Liver (tissue), 3 donors: ENCODE results near the gene ADAM11.

Source experiments
- ATF3 ChIP-seq: IDR thresholded peaks from 2 replicates; pipeline ENCODE4 v1.6.1; 2016; ENCODE audit warnings: antibody characterized with exemption
- EGR1 ChIP-seq, 2 donors: IDR thresholded peaks; 2 replicates each; pipeline ENCODE4 v1.6.1; 2016 to 2018; ENCODE audit warnings: antibody characterized with exemption in 2 of 2, low read depth in 2 of 2
- GABPA ChIP-seq, 2 donors: IDR thresholded peaks in 1 of 2; conservative IDR thresholded peaks in 1 of 2; 2 replicates each; pipeline ENCODE4 v1.6.1; 2016; ENCODE audit warnings: antibody characterized with exemption in 2 of 2, mild to moderate bottlenecking in 1 of 2, moderate library complexity in 1 of 2
- HNF4G ChIP-seq: IDR thresholded peaks from 2 replicates; pipeline ENCODE4 v1.6.1; 2016; ENCODE audit warnings: antibody characterized with exemption
- JUND ChIP-seq, 2 donors: IDR thresholded peaks; 2 replicates each; pipeline ENCODE4 v1.6.1; 2016; ENCODE audit warnings: antibody characterized with exemption in 2 of 2
- NR2F2 ChIP-seq: IDR thresholded peaks from 2 replicates; pipeline ENCODE4 v1.6.1; 2016; ENCODE audit warnings: antibody characterized with exemption
- REST ChIP-seq: IDR thresholded peaks from 2 replicates; pipeline ENCODE4 v1.6.1; 2016; ENCODE audit warnings: antibody characterized with exemption, mild to moderate bottlenecking
- RXRA ChIP-seq, 2 donors: IDR thresholded peaks; 2 replicates each; pipeline ENCODE4 v1.6.1; 2017 to 2018; ENCODE audit warnings: antibody characterized with exemption in 2 of 2, mild to moderate bottlenecking in 1 of 2
- SP1 ChIP-seq: IDR thresholded peaks from 2 replicates; pipeline ENCODE4 v1.6.1; 2018; ENCODE audit warnings: antibody characterized with exemption, mild to moderate bottlenecking
- TAF1 ChIP-seq: conservative IDR thresholded peaks from 2 replicates; pipeline ENCODE4 v1.6.1; 2016; ENCODE audit warnings: antibody characterized with exemption, mild to moderate bottlenecking
- YY1 ChIP-seq: IDR thresholded peaks from 2 replicates; pipeline ENCODE4 v1.6.1; 2016; ENCODE audit warnings: antibody characterized with exemption, mild to moderate bottlenecking
- TF ChIP-seq, protein P1 (sequence below): fragments of 150-350 bp; IDR thresholded peaks from 2 replicates; pipeline ENCODE4 v1.5.1; 2017; ENCODE audit warnings: improper control_type of control experiment, low read depth, low read length; ENCODE audit not compliant: missing input control
- TF ChIP-seq, protein P2 (sequence below): IDR thresholded peaks from 2 replicates; pipeline ENCODE4 v1.6.1; 2016; ENCODE audit warnings: antibody characterized with exemption
- TF ChIP-seq, protein P3 (sequence below): IDR thresholded peaks from 2 replicates; pipeline ENCODE4 v1.6.1; 2016; ENCODE audit warnings: antibody characterized with exemption
- donor health status: healthy.
- donor health status: healthy.

DNA sequence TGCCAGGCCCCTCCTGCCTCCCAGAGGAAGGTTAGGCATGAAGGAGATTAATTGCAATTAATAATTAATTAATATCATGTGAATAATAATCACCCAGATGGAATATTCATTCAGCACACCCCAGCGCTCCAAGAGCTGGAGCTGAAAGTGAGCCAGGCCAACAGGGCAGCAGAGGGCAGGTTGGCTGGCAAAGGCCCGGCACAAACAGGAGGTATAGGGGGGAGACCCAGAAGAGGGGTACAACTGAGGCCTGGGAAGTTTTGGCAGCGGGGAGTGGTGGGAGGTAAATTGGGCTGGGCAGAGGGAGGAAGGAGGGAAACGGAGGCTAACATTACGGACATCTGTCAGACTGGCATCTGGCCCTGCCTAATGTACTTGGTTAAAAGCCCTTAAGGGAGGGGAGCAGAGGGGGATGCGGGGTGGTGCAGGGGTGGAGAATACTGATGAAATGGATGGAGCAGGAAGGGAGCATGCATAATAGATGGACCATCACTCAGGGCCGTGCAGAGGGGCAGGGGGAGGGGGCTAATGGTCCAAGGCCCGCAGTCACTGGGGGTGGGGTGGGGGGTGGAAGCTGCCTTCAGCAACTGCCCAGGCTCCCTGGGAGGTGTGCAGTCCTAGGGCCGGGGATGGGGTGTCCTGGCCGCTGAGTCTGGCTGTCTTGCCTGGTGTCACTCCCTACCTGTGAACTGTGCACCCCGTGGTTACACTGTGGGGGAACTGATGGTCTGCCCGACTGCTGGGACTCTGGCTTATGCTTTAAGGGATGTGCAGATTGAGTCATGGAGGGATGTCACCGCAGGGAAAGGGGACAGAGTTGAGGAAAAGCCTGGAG is 1.9 kb downstream of the ADAM11 start:
- TF ChIP-seq, protein P1, sequence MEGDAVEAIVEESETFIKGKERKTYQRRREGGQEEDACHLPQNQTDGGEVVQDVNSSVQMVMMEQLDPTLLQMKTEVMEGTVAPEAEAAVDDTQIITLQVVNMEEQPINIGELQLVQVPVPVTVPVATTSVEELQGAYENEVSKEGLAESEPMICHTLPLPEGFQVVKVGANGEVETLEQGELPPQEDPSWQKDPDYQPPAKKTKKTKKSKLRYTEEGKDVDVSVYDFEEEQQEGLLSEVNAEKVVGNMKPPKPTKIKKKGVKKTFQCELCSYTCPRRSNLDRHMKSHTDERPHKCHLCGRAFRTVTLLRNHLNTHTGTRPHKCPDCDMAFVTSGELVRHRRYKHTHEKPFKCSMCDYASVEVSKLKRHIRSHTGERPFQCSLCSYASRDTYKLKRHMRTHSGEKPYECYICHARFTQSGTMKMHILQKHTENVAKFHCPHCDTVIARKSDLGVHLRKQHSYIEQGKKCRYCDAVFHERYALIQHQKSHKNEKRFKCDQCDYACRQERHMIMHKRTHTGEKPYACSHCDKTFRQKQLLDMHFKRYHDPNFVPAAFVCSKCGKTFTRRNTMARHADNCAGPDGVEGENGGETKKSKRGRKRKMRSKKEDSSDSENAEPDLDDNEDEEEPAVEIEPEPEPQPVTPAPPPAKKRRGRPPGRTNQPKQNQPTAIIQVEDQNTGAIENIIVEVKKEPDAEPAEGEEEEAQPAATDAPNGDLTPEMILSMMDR = no peak
- TF ChIP-seq SP1 (no peak), HNF4G (no peak), TAF1 (no peak), ATF3 (no peak), GABPA (IDR thresholded peaks at IDR 0.05 in 1 of 2, conservative IDR thresholded peaks at IDR 0.05 in 1 of 2) (no peak), JUND (IDR thresholded peaks at IDR 0.05) (no peak), YY1 (no peak), NR2F2 (no peak), REST (no peak), EGR1 (IDR thresholded peaks at IDR 0.05; ENCODE audit: low read depth in 2 of 2) (no peak), RXRA (IDR thresholded peaks at IDR 0.05) (no peak)
- TF ChIP-seq, protein P2, sequence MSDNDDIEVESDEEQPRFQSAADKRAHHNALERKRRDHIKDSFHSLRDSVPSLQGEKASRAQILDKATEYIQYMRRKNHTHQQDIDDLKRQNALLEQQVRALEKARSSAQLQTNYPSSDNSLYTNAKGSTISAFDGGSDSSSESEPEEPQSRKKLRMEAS = no peak
- TF ChIP-seq, protein P3, sequence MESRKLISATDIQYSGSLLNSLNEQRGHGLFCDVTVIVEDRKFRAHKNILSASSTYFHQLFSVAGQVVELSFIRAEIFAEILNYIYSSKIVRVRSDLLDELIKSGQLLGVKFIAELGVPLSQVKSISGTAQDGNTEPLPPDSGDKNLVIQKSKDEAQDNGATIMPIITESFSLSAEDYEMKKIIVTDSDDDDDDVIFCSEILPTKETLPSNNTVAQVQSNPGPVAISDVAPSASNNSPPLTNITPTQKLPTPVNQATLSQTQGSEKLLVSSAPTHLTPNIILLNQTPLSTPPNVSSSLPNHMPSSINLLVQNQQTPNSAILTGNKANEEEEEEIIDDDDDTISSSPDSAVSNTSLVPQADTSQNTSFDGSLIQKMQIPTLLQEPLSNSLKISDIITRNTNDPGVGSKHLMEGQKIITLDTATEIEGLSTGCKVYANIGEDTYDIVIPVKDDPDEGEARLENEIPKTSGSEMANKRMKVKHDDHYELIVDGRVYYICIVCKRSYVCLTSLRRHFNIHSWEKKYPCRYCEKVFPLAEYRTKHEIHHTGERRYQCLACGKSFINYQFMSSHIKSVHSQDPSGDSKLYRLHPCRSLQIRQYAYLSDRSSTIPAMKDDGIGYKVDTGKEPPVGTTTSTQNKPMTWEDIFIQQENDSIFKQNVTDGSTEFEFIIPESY = no peak
